ENCODE data around the gene ZSWIM1. TPM values are rescaled to one million over a fixed set of nuclear protein-coding genes. Genes with fewer than 3 reads are reported as not detected.

ZSWIM1 gene
- total and polyA plus RNA-seq, 2 experiments from 2014 or later = 6.6 to 7.7 TPM

DNA sequence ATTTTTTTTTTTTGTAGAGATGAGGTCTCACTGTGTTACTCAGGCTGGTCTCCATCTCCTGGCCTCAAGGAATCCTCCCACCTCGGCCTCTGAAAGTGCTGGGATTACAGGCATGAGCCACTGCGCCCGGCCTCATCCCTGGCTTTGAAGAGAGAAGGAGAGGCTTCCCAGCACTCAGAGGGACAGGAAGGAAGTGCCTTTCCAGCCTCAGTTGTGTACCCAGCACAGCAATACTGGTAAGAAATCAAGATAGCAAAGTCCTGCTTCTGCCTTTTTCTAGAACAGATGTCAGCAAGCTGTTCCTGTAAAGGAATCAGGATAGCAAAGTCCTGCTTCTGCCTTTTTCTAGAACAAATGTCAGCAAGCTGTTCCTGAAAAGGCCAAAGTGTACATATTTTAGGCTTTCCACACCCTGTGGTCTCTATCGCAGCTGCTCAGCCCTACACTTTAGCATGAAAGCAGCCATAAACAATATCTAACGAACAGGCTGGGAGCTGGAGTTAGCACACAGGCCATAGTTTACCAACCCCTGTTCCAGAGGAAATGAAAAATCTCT, 37.2 kb downstream of the ZSWIM1 start:
- Histone ChIP-seq H3K27ac (no peak overlapping the region), H4K20me1 (ENCODE audit: insufficient read depth) (no peaks in the 10 kb centered on the region), H3K9me2 (ENCODE audit: insufficient read depth) (no peaks in the 10 kb centered on the region), H3K4me1 (ENCODE audit: insufficient read depth) (peaks cover 6% of the 10 kb centered on the region), H3K79me2 (ENCODE audit: insufficient read depth) (no peaks in the 10 kb centered on the region), H3K4me3 (no peak overlapping the region), H3K36me3 (ENCODE audit: low read depth) (no peaks in the 10 kb centered on the region), H3K9me3 (ENCODE audit: low read depth) (no peaks in the 10 kb centered on the region), H3K9ac (no peak overlapping the region), H2AFZ (peak overlapping the region; percentile 35), H3F3A (ENCODE audit: insufficient read depth) (peaks cover 5% of the 10 kb centered on the region; the same call in 1 of the 2 replicates), H3K4me2 (ENCODE audit: unreplicated experiment) (no peak overlapping the region), H3K27me3 (replicated peaks; ENCODE audit: insufficient read depth) (no peaks in the 10 kb centered on the region)
- in situ Hi-C loops (cut with MboI) = no loop called here
- TF ChIP-seq EZH2 (IDR thresholded peaks at IDR 0.05; ENCODE audit: insufficient read depth, poor library complexity, severe bottlenecking) (no peak), EZH2phosphoT487 (IDR thresholded peaks at IDR 0.05; ENCODE audit: insufficient read depth, low read depth) (no peak)
- no peak for DNase-seq
- WGBS, 2 experiments (ENCODE audit: low coverage in 1 of 2, low lambda C conversion rate in 2 of 2, missing lambda C conversion rate in 2 of 2) = 47 to 55% methylated on average over 4 to 5 of the region's 5 CpGs

DNA sequence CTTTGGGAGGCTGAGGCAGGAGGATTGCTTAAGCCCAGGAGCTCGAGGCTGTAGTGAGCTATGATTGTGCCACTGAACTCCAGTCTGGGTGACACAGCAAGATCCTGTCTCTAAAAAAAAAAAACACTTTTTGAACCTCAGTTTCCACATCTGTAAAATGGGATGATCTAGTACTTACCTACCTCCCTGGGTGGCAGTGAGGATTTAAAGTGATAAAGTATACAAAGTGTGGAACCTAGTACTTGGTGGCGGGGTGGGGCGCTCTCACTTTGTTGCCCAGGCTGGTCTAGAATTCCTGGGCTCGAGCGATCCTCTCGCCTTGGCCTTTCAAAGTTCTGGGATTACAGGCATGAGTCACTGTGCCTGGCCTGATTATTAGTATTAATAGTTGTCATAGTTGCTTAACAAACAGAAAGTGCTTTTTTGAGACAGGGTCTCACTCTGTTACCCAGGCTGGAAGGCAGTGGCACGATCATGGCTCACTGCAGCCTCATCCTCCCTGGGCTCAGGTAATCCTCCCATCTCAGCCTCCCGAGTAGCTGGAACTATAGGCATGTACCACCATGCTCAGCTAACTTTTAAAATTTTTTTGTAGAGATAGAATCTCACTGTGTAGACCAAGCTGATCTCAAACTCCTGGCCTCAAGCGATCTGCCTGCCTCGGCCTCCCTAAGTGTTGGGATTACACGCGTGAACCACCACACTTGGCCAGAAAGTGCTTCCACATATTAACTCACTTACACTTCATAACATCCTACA, 37.9 kb downstream of the ZSWIM1 start:
- in situ Hi-C loops (cut with MboI) = no loop called here
- H3K79me2 ChIP-seq (ENCODE audit: insufficient read depth) = no peaks in the 10 kb centered on the region
- TF ChIP-seq EZH2 (IDR thresholded peaks at IDR 0.05; ENCODE audit: insufficient read depth, poor library complexity, severe bottlenecking) (no peak), EZH2phosphoT487 (IDR thresholded peaks at IDR 0.05; ENCODE audit: insufficient read depth, low read depth) (no peak)
- 78 to 82% methylated on average over 12 of the region's 12 CpGs for WGBS, 2 experiments (ENCODE audit: low coverage in 1 of 2, low lambda C conversion rate in 2 of 2, missing lambda C conversion rate in 2 of 2)
- no peak overlapping the region for H3K4me2 ChIP-seq (ENCODE audit: unreplicated experiment)
- H4K20me1 ChIP-seq (ENCODE audit: insufficient read depth) = no peaks in the 10 kb centered on the region
- no peak for DNase-seq
- no peaks in the 10 kb centered on the region for H3K9me3 ChIP-seq (ENCODE audit: low read depth)
- H3K9ac ChIP-seq = no peak overlapping the region
- no peak overlapping the region for H3K4me3 ChIP-seq
- H2AFZ ChIP-seq = peak overlapping the region; percentile 35; the same call in 1 of the 2 replicates
- no peaks in the 10 kb centered on the region for H3K9me2 ChIP-seq (ENCODE audit: insufficient read depth)
- H3F3A ChIP-seq (ENCODE audit: insufficient read depth) = peaks cover 5% of the 10 kb centered on the region; the same call in 1 of the 2 replicates
- H3K36me3 ChIP-seq (ENCODE audit: low read depth) = no peaks in the 10 kb centered on the region
- no peaks in the 10 kb centered on the region for H3K27me3 ChIP-seq (replicated peaks; ENCODE audit: insufficient read depth)
- H3K27ac ChIP-seq = no peak overlapping the region
- H3K4me1 ChIP-seq (ENCODE audit: insufficient read depth) = peaks cover 6% of the 10 kb centered on the region

DNA sequence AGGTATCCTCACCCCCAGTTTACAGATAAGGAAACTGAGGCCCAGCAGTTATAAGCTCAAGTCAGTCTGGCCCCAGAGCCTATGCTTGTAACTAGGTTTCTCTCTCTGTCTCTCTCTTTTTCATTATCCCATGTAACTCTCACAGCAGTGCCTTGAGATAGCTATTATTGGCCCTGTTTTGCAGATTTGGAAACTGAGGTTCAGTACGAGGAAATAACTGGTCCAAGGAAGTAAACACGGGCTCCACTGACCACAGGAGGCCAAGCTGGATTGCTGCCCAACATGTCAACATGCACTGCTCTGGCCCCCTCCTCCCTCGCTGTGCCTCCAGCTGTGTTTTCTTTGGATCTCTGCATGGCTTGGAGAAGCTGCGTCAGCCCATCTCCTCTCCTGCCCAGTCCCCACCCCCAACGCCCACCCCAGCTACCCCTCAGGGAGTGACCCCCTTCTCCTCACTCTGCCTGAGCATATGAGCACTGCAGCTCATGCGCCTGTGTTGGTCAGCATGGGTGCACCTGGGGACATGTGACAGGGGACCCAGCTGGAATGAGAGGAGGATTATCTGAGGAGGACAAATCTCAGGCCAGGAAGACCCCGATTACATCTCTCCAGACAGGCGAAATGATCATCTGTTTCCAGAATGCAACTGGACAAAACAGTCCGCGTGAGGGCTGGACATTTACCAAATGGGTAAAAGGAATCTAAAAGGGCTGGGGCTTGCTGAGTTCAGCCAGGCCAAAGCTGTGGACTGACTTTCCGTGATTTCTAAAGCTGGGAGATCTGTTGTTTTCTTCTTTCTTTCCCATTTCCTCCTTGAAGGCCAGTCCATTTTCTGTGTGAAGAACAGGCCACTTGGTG, 38.7 kb downstream of the ZSWIM1 start:
- no peak overlapping the region for H3K27ac ChIP-seq

More for the DNA sequence above, 38.7 kb downstream of the ZSWIM1 start:
- WGBS, 2 experiments (ENCODE audit: low coverage in 1 of 2, low lambda C conversion rate in 2 of 2, missing lambda C conversion rate in 2 of 2) = 66 to 71% methylated on average over 11 of the region's 11 CpGs
- Histone ChIP-seq H3K9ac (no peak overlapping the region), H3K9me2 (ENCODE audit: insufficient read depth) (no peaks in the 10 kb centered on the region), H3K36me3 (ENCODE audit: low read depth) (no peaks in the 10 kb centered on the region), H4K20me1 (ENCODE audit: insufficient read depth) (no peaks in the 10 kb centered on the region), H3K9me3 (ENCODE audit: low read depth) (no peaks in the 10 kb centered on the region), H3F3A (ENCODE audit: insufficient read depth) (peaks cover 5% of the 10 kb centered on the region; the same call in 1 of the 2 replicates), H3K79me2 (ENCODE audit: insufficient read depth) (no peaks in the 10 kb centered on the region), H2AFZ (no peak overlapping the region), H3K4me2 (ENCODE audit: unreplicated experiment) (no peak overlapping the region), H3K27me3 (replicated peaks; ENCODE audit: insufficient read depth) (no peaks in the 10 kb centered on the region), H3K4me3 (no peak overlapping the region), H3K4me1 (ENCODE audit: insufficient read depth) (peaks cover 6% of the 10 kb centered on the region)
- TF ChIP-seq EZH2 (IDR thresholded peaks at IDR 0.05; ENCODE audit: insufficient read depth, poor library complexity, severe bottlenecking) (no peak), EZH2phosphoT487 (IDR thresholded peaks at IDR 0.05; ENCODE audit: insufficient read depth, low read depth) (no peak)
- no peak for DNase-seq
- in situ Hi-C loops (cut with MboI) = no loop called here

Measured in GM23248 (cell line).